HEK293T (cell line): ENCODE data around the gene RNF13.

Source experiments
- CTCF ChIA-PET: fragments of 350-600 bp; formaldehyde crosslinking; extraction: SDS; loops from one replicate; lab custom pipeline; 2021; ENCODE audit warnings: antibody characterized with exemption, inconsistent platforms; lab: Yijun Ruan, JAX
- POLR2A ChIA-PET: fragments of 350-600 bp; formaldehyde crosslinking; extraction: SDS; loops from one replicate; lab custom pipeline; 2020; ENCODE audit warnings: antibody characterized with exemption, inconsistent platforms; lab: Yijun Ruan, JAX
- DNase-seq: peaks from one replicate; pipeline ENCODE4 v3.0.0; 2012; ENCODE audit warnings: mixed read lengths; ENCODE audit errors: extremely low spot score
- ARNT ChIP-seq: fragments of 450-650 bp; IDR thresholded peaks from 2 replicates; pipeline ENCODE4 v1.6.1; 2017; ENCODE audit warnings: mild to moderate bottlenecking
- BHLHE40 ChIP-seq: fragments of 450-650 bp; IDR thresholded peaks from 2 replicates; pipeline ENCODE4 v1.6.1; 2016; ENCODE audit warnings: mild to moderate bottlenecking, moderate library complexity, borderline replicate concordance
- CTBP1 ChIP-seq: fragments of 450-650 bp; IDR thresholded peaks from 2 replicates; pipeline ENCODE4 v1.6.1; 2016; ENCODE audit warnings: borderline replicate concordance
- ELF4 ChIP-seq: fragments of 450-650 bp; IDR thresholded peaks from 2 replicates; pipeline ENCODE4 v1.6.1; 2017; ENCODE audit warnings: antibody characterized with exemption
- FOXA1 ChIP-seq: fragments of 450-650 bp; IDR thresholded peaks from 2 replicates; pipeline ENCODE4 v1.6.1; 2016; ENCODE audit warnings: mild to moderate bottlenecking
- FOXK2 ChIP-seq: fragments of 450-650 bp; IDR thresholded peaks from 2 replicates; pipeline ENCODE4 v1.6.1; 2016; ENCODE audit warnings: mild to moderate bottlenecking
- FOXM1 ChIP-seq: fragments of 450-650 bp; IDR thresholded peaks from 2 replicates; pipeline ENCODE4 v1.6.1; 2017; ENCODE audit warnings: mild to moderate bottlenecking, borderline replicate concordance
- HDGF ChIP-seq: fragments of 450-650 bp; IDR thresholded peaks from 2 replicates; pipeline ENCODE4 v1.6.1; 2017; ENCODE audit warnings: antibody characterized with exemption, borderline replicate concordance
- L3MBTL2 ChIP-seq: fragments of 450-650 bp; conservative IDR thresholded peaks from 2 replicates; pipeline ENCODE4 v1.6.1; 2016; ENCODE audit warnings: mild to moderate bottlenecking
- LEF1 ChIP-seq: fragments of 450-650 bp; IDR thresholded peaks from 2 replicates; pipeline ENCODE4 v1.6.1; 2017; ENCODE audit warnings: mild to moderate bottlenecking, borderline replicate concordance
- NFRKB ChIP-seq: fragments of 450-650 bp; IDR thresholded peaks from 2 replicates; pipeline ENCODE4 v1.6.1; 2016; ENCODE audit warnings: mild to moderate bottlenecking, moderate library complexity
- SP1 ChIP-seq: fragments of 450-650 bp; IDR thresholded peaks from 2 replicates; pipeline ENCODE4 v1.6.1; 2017
- SUZ12 ChIP-seq: fragments of 450-650 bp; IDR thresholded peaks from 2 replicates; pipeline ENCODE4 v1.6.1; 2016; ENCODE audit warnings: mild to moderate bottlenecking
- TARDBP ChIP-seq: fragments of 450-650 bp; IDR thresholded peaks from 2 replicates; pipeline ENCODE4 v1.6.1; 2016
- ZNF384 ChIP-seq: fragments of 450-650 bp; IDR thresholded peaks from 2 replicates; pipeline ENCODE4 v1.6.1; 2016
- TF ChIP-seq, protein P1 (sequence below): fragments of 450-650 bp; IDR thresholded peaks from 2 replicates; pipeline ENCODE4 v1.6.1; 2016

The RNF13 gene

DNA sequence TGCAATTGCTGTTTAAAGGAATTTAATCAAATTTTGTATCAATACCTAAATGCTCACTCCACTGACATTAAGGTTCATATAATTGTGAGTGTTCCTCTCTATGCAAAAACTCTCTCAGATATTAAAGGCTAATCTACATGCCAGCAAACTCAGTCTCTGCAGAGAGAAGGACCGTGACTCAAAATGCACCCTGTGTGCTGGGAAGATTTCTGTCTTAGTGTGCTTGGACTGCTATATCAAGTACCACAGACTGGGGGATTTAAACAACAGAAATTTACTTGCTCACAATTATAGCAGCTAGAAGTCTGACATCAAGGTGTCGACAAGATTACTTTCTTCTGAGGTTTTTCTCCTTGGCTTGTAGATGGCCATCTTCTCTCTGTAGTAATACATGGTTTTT lies 176.3 kb downstream of the RNF13 start:
- CTCF ChIA-PET, result no interaction called here
- POLR2A ChIA-PET, result no interaction called here
- no peak for DNase-seq
- no peak for TF ChIP-seq CTBP1
- no peak for TF ChIP-seq SP1
- TF ChIP-seq FOXM1, result no peak

DNA sequence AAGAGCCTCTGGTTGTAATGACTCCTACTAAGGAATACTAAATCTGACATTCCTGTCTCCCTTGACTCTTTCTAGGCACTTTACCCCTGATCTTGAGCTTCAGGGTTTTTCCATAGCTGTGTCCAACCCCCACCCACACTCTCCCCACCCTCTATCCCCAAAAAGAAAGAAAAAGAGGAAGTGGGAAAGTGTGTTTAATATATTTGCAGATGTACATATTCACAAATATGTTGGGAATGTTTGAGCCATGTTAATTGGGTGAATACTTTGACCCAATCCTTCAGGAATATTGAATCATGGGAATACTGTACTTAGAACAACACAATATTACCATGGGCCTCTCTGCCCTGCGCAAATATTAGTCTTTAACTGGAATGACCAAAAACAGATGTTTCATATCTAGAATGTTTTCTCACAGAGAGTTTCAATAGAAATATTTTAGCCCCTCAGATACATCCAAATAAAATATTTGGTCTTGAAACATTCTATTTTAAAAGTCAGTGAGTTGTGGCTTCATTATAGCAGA lies 177.5 kb downstream of the RNF13 start:
- CTCF ChIA-PET, result interaction anchor here (0.6 kb wide), 1 partner anchor 320 kb away, joined by 3 read pairs; no protein-coding TSS in a partner anchor
- TF ChIP-seq HDGF (no peak), FOXM1 (no peak), FOXA1 (no peak), TARDBP (no peak), ARNT (no peak), SP1 (no peak), BHLHE40 (no peak), ZNF384 (no peak), LEF1 (no peak), FOXK2 (no peak)
- POLR2A ChIA-PET, result no interaction called here
- no peak for DNase-seq

DNA sequence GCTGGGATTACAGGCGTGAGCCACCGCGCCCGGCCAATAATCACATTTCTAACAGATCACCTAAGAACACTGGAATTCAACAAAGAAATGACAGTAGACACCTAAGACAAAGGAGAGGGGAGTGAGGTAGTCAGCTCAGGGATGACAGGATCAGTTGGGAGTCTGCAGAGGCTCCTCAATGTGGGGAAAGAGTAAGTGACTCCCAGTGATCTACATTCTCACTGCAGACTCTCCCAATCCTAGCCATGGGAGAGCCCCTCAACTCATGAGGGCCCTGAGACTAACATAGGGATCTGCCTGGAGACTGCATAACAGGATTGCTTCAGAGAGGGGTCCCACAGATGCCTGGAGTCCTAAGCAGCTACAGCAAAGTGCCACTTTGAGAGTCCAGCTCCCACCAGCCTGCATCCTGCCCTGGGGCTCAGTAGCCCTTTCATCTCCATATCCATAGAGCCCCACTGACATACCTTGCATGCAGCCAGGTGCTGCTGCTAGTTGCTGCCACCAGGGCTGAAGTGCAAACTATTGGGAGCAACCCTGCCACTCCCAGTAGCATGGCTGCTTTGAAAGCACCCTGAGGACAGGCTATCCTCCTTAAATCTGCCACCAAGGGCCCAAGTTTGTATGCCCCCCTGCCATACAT lies 179.5 kb downstream of the RNF13 start:
- ChIA-PET CTCF (no interaction called here), POLR2A (no interaction called here)
- TF ChIP-seq, protein P1, sequence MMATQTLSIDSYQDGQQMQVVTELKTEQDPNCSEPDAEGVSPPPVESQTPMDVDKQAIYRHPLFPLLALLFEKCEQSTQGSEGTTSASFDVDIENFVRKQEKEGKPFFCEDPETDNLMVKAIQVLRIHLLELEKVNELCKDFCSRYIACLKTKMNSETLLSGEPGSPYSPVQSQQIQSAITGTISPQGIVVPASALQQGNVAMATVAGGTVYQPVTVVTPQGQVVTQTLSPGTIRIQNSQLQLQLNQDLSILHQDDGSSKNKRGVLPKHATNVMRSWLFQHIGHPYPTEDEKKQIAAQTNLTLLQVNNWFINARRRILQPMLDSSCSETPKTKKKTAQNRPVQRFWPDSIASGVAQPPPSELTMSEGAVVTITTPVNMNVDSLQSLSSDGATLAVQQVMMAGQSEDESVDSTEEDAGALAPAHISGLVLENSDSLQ, result no peak
- TF ChIP-seq ELF4, result no peak
- TF ChIP-seq LEF1, result no peak
- no peak for DNase-seq

DNA sequence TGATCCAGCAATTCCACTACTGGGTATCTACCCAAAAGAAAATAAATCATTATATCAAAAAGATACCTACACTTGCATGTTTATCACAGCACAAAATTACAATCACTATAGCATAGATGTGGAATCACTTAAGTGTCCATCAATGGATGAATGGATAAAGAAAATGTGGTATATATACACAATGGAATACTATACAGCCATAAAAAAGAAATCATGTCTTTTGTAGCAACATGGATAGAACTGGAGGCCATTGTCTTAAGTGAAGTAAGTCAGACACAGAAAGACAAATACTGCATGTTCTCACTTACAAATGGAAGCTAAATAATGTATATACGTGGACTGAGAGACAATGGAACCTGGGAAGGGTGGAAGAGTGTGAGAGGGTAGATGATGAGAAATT lies 185.9 kb downstream of the RNF13 start:
- TF ChIP-seq TARDBP, result no peak
- no peak for TF ChIP-seq SUZ12
- no peak for TF ChIP-seq HDGF
- TF ChIP-seq ELF4, result no peak
- TF ChIP-seq FOXM1, result no peak
- TF ChIP-seq BHLHE40, result no peak
- no peak for TF ChIP-seq CTBP1
- TF ChIP-seq NFRKB, result no peak
- no peak for TF ChIP-seq LEF1
- TF ChIP-seq ZNF384, result no peak
- TF ChIP-seq SP1, result no peak
- TF ChIP-seq FOXA1, result no peak
- TF ChIP-seq L3MBTL2, result no peak
- TF ChIP-seq ARNT, result no peak
- TF ChIP-seq FOXK2, result no peak
- TF ChIP-seq, protein P1, result no peak
- CTCF ChIA-PET, result no interaction called here
- no peak for DNase-seq
- POLR2A ChIA-PET, result no interaction called here

DNA sequence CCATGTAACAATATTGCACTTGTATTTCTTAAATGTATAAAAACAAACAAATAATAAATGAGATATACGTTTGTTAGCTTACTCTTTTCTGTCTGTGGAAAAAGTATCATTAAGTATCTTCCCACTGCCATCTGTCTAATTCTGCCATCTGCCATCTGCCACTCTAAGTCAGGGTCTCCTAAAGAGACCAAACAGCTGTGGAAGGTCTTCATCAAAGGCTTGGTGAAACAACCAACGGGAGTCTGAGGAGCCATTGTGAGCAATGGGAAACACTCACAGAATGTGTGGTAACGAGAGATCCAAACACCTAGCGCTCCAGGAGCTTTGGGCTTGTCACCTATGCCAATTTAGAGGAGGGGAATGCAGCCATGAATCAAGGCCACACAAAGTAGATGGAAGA lies 186.4 kb downstream of the RNF13 start:
- TF ChIP-seq SUZ12 (no peak), FOXK2 (no peak), ELF4 (no peak), HDGF (no peak), SP1 (no peak), L3MBTL2 (no peak), TARDBP (no peak), FOXA1 (no peak), NFRKB (no peak)
- CTCF ChIA-PET, result no interaction called here
- POLR2A ChIA-PET, result no interaction called here
- DNase-seq, result no peak

DNA sequence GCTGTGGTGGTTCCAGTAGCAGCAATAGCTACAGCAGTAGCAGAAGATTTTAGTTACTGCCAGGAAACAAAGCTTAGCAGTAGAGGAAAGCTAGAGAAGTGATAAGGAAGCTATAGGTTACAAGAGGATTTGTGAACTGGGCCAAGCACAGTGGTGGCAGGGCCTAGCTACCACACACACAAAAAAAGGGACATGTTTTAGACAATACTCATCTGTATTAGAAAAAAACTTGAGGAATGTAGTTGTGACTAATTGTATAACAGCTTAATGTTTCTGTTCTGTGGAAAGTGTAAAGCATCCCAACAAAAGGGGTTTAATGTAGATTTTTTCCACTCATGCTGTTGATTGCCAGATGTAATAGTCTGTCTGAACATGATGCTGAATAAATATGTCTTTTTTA lies 187.6 kb downstream of the RNF13 start:
- DNase-seq, result no peak
- no peak for TF ChIP-seq ZNF384
- no peak for TF ChIP-seq L3MBTL2
- no peak for TF ChIP-seq SP1
- no peak for TF ChIP-seq ARNT
- TF ChIP-seq TARDBP, result no peak
- TF ChIP-seq FOXA1, result no peak
- TF ChIP-seq CTBP1, result no peak
- TF ChIP-seq HDGF, result no peak
- no peak for TF ChIP-seq FOXM1
- TF ChIP-seq BHLHE40, result no peak
- TF ChIP-seq LEF1, result no peak
- TF ChIP-seq ELF4, result no peak
- TF ChIP-seq SUZ12, result no peak
- TF ChIP-seq FOXK2, result no peak
- TF ChIP-seq NFRKB, result no peak
- ChIA-PET POLR2A (no interaction called here), CTCF (no interaction called here)
